ENCODE measurements around the gene XDH.

Gene XDH

DNA sequence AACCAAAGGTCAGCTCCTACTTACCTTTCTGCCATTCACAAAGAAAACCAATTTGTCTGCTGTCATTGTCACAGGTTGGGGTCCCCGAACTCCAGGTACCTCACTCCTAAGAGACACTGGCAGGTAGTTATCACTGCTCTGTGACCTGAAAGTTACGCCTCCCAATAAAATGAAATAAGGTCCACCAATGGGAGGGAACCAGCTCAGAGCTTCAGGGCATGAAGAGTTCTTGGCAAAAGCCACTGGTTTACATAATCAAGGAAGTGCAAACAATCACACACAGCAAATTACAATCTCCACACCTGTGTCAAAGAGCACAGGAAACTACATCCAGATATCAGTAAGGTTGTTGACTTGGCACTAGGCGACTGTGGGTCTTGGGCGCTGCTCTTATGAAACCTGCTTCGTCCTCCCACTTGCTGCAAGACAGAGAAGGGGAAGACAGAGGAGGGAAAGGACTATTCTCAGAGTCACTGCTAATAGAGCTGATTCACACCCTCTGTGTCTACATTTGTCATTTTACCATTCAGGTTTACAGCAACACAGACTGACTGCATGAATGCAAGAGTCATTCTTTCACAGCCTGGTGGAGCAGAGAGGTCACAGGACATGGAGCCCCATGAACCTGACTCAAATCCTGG lies at the start of gene XDH:
Gene XDH, minus strand, starts transcription at position 142 of the 641 bp plus-strand sequence. Its CDS starts 76 bp downstream, at position 66.
- no peak for DNase-seq (ENCODE audit: low read depth in 3 of 3)

DNA sequence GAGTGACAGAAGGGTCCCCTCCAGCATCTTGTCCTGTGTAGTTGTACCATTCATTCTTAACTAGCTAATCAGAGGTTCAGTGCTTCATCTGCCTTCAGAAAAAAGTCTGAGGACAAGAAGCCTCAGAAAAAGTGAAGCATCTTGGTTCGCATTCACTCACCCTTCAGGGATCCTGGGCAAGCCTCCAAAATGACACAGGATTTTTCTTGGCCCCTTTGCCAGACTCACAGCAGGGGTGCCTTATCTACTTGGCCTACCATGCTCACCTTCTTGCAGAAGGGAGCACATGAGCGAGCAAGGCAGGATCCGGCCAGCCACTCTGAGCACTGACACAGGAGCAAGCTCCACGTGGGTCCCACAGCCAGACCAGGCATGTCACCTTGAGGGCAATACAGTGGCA lies 43.1 kb upstream of the XDH start:
- DNase-seq (ENCODE audit: low read depth in 3 of 3), result no peak

- DNase-seq (ENCODE audit: low read depth in 3 of 3), result no peak
Observed at GRCh38 chr2:31446848-31447247, 32.3 kb upstream of the XDH start.

- DNase-seq (ENCODE audit: low read depth in 3 of 3), result no peak
Observed at GRCh38 chr2:31442376-31442775, 27.8 kb upstream of the XDH start.

DNA sequence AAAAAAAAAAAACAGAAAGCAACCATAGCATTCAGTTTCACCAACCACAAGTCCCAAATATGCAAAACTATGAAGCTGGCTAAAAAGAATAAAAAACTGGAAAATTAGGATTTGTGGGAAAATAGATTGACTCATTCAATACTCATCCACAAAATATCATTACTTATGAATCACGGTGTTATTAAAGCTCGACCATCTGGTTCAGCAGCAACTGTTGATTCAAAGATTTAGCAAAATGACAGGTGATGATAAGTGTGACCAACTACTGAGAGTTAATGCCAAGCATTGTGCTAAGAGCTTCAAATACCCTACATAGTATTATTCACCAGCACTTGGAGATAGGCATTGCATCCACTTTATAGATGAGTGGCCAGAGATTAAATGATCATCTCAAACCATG lies 26.2 kb upstream of the XDH start:
- DNase-seq (ENCODE audit: low read depth in 3 of 3), result no peak

DNA sequence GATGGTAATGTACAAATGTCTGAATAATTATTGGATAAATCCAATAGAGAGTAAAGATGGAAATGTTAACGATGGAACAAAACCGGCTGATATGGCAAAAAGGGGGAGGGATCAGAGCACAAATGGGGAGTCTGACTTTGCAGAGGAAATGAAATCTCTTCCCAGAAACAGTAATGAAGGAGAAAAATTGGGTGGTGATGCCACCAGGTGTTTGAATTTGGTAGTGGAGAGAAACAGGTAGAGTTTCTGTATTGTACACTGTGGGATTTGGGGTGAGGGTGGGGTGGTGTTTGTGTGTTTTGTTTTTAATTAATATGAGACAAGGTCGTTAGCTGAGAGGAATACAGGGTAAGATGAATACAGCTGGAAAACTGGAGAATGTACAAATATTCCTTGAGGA lies 20.4 kb upstream of the XDH start:
- DNase-seq (ENCODE audit: low read depth in 3 of 3), result no peak

DNA sequence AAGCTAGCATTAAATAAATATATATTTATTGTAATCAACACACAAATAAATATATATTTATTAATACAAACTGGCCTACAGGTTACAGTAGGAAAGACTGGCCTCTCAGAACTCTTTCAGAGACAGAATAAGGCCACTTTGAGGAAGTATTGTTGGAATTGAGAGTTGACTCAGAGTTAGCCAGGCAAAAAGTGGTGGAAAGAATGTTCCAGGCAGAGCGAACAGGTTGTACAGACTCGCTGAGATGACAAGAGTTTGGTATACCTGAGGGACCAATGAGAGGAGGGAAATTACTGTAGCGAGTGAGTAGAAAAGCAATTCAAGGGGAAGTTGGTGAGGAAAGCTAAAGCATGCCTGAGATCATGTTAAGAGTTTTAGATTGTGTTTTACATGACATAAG lies 19.0 kb upstream of the XDH start:
- no peak for DNase-seq (ENCODE audit: low read depth in 3 of 3)

DNA sequence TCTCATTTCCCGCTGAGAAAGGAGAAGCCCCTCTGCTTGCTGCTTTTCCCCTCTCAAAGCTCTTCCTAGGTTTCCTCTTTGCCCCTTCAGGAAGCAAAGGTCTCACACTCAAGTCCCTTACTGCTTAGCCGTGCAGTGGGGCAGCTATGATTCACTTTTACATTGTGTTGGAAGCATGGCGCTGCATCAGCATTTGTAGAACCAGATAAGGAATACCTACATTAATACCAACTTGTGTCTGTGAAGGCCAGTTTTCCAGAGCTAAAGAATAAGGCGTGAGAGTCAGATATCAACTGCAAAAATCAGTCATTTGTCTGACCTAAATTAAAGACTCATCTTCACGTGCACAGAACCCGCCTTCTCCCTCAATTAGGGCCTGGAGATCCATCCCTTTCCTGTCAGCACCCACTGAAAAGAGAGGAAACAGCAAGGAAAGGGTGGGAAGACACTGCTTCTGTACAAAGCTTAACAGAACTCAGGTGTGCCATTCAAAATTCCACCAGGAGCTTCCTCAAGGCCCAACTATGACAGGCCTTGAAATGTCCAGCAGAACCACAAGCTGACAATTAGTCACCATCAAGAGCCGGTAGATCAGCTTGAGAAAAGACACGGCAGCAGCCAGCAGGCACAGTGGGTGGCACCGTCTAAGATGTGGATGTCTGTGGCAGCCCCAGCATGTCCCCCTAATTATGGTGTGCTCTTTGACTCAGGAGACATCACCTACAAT lies 16.1 kb upstream of the XDH start:
- no peak for DNase-seq (ENCODE audit: low read depth in 3 of 3)

DNA sequence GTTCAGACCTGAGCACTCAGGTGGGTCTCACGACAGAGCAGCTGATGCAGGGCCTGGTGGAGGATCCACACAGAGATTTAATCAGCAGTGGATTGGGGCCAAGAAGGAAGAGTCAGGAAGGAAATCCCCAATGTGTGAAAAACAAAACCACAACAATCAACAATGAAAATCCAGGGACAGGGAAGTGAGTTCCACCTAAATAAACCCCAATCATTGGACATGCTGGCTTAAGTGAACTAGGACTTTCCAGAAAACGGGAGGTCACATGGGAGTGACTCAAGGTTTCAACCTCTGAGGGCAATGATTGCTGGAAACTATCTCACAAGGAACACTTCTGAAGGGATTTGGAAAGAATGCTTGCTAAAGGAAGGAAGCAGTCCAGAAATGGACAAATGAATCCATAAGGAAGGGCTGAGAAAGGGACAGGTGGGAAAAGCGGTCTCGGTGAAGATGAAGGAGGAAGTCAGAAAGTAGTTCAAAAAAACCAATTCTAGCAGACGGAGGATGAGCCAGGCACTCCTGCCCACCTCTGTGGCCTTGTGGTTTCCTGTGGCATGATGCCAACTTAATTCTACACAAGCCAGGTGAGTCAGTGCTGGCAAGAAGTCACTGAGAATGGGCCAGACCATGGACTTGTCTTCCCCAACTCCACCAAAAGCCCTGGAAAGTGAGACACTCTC lies 15.4 kb upstream of the XDH start:
- peak in 1 of 3 experiments; percentile 4 for DNase-seq (ENCODE audit: low read depth in 3 of 3)

DNA sequence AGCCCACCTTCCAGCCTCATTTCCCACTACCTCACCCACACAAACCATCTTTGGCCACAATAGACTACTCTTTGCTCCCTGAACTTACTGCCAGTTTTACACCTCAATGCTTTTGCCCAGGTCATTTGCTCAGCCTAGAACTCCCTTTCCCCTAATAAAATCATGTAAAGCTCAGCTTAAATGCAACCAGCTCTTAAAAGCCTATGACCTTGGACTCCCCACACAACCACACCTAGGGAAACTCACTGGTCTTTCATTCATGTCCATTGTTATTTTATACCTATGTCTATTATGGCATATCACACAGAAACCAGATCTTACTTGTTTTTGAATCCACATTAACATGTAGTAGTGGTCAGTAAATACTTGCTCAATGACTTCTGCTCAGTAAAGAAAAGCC lies 14.5 kb upstream of the XDH start:
- no peak for DNase-seq (ENCODE audit: low read depth in 3 of 3)

GRCh38 chr2:31428001-31428418 lies 13.5 kb upstream of the XDH start:
- no peak for DNase-seq (ENCODE audit: low read depth in 3 of 3)

DNA sequence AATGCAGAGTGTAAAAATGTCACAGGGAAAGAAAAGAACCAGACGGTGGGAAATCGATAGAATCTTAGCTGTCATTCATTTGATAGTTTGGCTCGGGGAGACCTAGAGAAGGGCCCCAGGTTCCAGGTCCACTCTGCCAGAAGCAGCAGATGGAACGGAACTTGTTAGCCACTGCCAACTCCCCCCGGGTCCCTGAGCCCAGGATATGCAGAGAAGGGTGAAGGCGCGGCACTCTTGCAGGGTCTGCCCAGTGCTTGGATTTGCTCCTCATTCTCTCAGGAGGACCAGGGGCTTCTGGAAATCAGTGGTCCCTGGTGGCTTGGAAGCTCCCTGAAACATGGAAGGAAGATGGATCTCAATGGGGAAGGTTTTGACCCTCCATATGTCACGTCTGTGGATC lies 11.6 kb upstream of the XDH start:
- no peak for DNase-seq (ENCODE audit: low read depth in 3 of 3)

GRCh38 chr2:31421634-31422033 lies 7.1 kb upstream of the XDH start:
- no peak for DNase-seq (ENCODE audit: low read depth in 3 of 3)

GRCh38 chr2:31420936-31421335 lies 6.4 kb upstream of the XDH start:
- no peak for DNase-seq (ENCODE audit: low read depth in 3 of 3)

DNA sequence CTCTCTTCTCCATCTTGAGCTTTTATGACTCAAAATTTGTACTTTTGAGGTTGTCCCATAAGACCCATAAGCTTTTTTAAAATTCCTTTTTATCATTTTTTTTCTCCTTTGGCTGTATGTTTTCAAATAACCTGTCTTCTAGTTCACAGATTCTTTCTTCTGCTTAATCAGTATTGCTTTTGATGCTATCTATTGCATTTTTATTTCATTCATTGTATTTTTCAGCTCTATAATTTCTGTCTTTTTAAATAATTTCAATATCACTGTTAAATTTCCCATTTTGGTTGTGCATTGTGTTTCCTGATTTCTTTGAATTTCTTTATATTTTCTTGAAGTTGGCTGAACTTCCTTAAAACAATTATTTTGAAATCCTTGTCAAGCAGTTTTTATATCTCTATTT lies 4.8 kb upstream of the XDH start:
- no peak for DNase-seq (ENCODE audit: low read depth in 3 of 3)

DNA sequence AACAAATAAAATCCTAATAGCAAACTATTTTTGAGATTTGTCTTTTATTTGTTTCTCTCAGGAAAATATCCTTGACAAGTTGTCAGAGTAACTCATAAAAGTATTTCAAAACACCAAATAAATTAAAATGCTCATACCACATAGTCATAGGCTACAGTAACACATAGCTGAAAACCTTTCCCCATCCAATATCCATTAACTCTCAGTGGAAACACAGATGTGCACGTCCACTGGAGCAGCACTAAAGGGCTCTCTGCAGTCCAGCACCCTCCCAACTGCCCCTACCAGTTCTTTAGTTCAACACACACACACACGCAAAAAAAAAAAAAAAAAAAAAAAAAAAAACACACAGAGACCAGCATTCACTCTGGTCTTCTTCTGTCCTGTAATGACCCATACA lies 879 bp upstream of the XDH start:
- DNase-seq (ENCODE audit: low read depth in 3 of 3), result no peak

- no peak for DNase-seq (ENCODE audit: low read depth in 3 of 3)
Observed at GRCh38 chr2:31413862-31414550, 536 bp downstream of the XDH start.

- no peak for DNase-seq (ENCODE audit: low read depth in 3 of 3)
Observed at GRCh38 chr2:31413025-31413424, 1.5 kb downstream of the XDH start.

DNA sequence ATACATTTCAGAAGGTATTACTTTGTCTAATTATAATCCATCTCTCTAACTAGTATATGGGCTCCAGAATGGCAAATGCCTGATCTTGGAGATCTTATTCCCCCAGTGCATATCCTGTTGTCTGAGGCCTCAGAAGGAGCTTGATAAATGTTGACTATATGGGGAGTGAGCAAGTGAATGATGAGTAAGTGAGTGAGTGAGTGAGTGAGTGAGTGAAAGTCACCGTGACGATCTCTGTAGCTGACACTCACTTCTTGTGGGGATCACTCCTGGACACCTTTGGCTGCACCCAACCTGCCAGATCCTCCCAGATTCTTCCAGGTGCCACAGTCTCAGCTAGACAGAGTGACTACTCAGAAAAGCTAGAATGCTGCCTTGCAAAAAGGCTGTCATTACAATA lies 2.8 kb downstream of the XDH start:
- no peak for DNase-seq (ENCODE audit: low read depth in 3 of 3)

DNA sequence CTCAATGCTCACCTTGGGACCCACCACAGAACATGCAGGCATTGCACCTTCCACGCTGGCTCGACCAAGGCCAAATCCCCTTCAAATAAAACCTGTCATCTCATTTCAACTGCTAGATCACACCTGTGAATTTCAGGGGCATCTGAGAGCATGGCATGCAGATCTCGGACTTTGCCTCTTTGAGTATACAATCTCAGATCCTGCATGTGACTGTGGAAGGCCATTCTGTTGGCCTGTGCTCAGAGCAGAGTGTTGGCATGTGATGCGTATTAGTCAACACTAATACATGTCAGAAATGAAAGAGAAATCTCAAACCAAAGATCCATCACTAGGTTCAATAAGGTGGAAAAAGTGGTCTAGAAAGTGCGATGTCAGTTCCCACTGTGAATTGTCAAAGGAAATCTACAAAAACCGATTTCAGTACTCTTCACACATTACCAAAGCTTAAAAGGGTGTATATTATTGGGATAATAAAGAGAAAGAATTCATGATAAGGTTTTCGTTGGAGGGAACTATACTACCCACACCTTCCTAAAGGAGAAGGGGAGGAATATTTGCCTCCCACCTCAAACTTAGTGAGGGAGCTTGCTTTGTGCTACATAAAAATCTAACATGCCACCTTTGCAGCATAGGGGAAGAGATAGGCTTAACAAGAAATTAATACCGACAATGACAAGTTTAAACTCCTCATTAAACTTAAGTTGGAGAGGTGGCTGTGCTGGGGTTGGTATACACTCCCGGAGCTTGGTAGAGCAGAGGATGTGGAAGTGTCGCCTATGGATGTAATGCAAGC lies 7.8 kb downstream of the XDH start:
- no peak for DNase-seq (ENCODE audit: low read depth in 3 of 3)

GRCh38 chr2:31404827-31405226 lies 9.7 kb downstream of the XDH start:
- no peak for DNase-seq (ENCODE audit: low read depth in 3 of 3)

DNA sequence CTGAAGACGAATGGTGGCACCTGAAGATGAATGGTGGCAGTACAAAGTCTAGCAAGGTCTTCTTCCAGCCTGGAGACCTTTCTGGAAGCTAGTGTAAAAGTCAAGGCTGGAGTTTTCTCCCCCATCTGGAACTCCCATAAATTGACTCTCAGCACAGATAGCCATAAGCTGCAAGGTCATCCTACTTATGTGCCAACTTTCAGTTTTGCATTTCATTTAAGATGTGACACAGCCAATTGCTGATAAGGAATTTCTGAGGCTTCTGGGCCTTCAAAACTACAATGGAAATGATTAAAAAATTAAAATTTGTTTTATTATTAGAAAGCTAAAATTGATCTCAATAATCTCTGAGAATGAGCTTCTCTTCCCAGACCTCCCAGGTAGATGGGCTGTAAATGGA lies 10.2 kb downstream of the XDH start:
- DNase-seq (ENCODE audit: low read depth in 3 of 3), result no peak

Data from stimulated activated CD4-positive, alpha-beta T cell treated with anti-CD3 and anti-CD28 coated beads, TNF-alpha, amount 100 ng/mL, for 4 hours (primary cell).